ENCODE data around the gene MAGEA4.
"Not testable (repeated sequence)": the region's sequence is repeated elsewhere in the genome, so short reads cannot be mapped to it uniquely, and the experiment has no call there.

Gene MAGEA4, protein sequence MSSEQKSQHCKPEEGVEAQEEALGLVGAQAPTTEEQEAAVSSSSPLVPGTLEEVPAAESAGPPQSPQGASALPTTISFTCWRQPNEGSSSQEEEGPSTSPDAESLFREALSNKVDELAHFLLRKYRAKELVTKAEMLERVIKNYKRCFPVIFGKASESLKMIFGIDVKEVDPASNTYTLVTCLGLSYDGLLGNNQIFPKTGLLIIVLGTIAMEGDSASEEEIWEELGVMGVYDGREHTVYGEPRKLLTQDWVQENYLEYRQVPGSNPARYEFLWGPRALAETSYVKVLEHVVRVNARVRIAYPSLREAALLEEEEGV

DNA sequence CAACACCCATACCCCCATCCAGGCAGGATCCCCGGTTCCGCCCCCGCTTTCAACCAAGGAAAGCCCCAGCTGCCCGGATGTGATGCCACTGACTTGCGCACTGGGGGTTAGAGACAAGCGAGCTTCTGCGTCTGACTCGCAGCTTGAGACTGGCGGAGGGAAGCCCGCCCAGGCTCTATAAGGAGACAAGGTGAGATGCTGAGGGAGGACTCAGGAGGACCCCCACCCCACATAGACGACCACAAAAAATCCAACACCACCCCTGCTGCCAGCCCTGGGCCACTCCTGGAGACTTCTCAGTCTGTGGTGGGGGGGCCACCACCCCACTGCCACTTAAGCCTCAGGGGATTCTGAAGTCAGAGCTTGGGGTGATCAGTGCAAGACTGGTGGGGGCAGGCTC, at the start of gene MAGEA4:
MAGEA4 (plus strand) TSS at position 110 of the 400 bp plus-strand sequence. CDS start 10,776 bp downstream, outside the sequence.
- no peak for DNase-seq

DNA sequence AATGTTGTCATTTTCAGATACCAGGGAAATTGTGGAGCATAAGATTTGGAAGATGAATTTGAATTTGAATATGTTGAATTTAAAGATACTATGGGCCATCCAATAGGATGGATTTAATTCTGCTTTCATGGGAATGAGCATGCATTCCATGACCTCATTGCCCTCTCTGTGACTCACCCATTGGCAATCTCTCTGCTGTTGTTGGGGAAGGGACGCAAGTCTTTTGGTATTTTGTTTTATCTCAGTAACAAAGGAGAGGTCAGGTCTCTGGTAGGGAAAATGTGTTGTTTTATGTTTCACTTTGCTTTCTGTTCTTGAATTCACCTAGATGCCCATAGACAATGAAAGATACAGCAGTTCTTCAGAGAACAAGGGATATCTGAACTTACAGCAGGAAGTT, 42.1 kb upstream of the MAGEA4 start:
- no peak for DNase-seq

DNA sequence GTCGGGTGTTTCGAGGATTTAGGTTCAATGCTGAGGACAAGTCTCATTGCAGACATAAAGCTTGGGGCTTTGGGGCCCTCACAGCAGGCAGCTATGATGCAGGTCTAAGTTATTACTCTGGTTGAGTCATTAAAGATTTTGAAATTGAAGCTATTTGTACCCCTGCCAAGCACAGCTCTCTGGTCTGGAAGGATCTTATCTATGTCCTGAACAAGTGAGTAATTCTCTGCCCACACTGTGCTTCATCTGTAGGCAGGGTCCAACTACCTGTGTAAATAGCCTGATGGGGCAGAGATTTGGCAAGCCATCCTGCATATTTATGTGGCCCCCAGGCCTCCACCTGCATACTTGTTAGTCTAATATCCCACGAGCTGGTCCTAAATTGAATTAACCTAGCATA, 41.4 kb upstream of the MAGEA4 start:
- DNase-seq = no peak

DNA sequence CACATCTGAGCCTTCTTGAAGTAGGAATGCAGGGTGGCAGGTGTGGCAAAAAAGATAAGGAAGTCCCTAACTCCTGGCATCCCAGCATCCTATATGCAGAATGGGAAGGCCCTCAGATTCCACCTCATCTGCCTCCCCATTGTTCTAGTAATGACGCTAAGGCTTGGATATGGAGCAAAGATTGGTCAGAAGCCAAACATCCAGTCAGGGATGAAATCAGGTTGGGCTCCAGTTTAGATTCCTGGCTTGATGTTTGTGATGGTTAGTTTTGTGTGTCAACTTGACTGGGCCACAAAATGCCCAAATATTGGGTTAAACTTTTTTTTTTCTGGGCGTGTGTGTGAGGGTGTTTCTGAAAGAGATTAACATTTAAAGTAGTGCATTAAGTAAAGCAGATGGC, 39.6 kb upstream of the MAGEA4 start:
- no peak for DNase-seq

DNA sequence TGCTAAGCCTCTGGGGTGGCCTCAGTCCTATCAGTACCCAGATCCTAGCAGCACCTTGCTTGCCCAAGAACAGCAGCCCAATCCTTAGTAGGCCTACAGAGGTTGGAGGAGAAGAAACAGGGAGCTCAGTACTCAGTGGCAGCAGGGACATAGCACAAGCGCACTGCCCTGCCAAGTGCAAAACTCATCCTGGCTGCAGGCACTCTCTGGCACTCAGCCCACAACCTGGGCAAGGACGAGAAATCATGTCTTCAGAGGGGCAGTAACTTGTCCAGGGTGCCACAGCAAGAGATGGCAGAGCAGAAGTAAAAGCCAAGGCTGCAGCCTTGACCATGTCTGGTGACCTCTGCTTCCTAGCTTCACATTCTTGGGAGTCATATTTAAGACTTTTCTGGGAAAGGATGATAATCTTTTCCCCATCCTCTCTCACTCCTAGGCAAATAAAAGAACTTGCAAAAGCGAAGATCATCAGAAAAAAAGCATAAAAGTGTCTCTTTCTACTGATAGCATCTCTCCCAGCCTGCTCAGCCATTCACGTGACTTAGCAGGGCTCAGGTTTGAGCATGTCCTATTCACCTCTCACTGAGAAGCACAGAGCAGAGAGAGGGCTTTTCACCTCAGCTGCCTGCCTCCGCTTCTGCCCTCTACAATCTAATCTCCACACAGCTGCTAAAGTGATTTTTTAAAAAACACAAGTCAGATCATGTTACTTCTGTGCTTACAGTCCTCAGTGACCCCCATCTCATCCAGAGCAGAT, 37.2 kb upstream of the MAGEA4 start:
- no peak for DNase-seq

DNA sequence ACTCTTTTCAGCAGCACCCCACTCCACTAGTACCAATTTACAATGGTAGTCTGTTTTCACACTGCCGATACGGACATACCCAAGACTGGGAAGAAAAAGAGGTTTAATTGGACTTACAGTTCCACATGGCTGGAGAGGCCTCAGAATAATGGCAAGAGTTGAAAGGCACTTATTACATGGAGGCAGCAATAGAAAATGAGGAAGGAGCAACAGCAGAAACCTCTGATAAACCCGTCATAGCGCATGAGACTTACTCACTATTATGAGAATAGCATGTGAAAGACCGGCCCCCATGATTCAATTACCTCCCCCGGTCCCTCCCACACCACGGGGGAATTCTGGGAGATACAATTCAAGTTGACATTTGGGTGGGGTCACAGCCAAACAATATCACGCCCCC, 34.1 kb upstream of the MAGEA4 start:
- no peak for DNase-seq

DNA sequence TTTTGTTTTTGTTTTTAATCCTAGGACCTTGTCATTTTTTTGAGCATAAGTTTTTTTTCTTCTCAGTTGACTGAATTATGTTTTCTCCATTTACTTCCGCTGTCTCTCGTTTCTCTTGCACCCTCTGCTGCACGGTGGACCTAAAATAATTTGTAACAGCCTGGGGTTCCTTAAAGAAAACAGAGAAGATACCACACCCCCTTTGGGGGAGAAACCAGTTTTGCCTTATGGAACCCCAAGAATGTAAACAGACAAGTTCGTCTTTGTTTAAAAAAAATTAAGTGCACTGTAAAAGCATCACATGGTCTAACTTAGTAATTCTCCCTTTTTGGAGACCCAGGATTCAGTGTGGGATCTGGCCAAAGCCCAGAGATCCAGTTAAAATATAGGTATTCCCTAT, 32.8 kb upstream of the MAGEA4 start:
- DNase-seq = no peak

DNA sequence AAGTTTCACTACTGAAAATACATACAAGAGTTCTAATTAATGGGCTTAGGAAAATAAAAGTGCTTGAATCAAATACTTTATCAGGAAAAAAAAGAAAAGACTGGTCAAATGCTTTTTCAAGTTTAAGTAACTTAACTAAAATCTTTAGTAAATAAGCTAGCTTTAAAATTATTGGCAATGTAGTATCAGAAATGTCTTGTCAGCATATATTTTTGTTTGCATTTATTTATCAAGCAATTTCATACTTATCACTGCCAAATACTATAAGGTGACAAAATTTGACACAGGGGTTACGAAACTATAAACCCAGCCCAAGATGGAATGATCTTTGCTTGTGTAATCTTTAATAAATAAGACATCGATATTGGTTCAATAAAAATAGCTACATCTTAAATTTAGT, 31.8 kb upstream of the MAGEA4 start:
- no peak for DNase-seq

DNA sequence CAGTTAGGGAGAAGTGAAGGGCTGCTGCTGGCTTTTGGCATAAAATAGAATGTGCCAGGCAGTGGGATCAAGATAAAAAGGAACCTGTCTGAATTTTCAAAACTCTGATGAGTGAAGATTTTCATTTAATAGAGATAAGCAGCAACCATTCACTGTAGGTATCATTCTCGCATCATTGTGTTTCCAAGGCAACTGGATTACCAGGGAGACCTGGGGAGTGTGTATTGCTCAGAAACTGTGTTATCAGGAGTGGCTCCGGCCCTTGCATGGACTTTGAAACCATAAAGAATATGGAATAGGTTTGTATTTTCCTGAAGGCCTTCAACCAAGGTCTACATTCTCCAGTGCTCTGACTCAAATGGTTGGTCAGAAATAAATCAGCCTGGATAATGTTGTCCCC, 23.3 kb upstream of the MAGEA4 start:
- no peak for DNase-seq

DNA sequence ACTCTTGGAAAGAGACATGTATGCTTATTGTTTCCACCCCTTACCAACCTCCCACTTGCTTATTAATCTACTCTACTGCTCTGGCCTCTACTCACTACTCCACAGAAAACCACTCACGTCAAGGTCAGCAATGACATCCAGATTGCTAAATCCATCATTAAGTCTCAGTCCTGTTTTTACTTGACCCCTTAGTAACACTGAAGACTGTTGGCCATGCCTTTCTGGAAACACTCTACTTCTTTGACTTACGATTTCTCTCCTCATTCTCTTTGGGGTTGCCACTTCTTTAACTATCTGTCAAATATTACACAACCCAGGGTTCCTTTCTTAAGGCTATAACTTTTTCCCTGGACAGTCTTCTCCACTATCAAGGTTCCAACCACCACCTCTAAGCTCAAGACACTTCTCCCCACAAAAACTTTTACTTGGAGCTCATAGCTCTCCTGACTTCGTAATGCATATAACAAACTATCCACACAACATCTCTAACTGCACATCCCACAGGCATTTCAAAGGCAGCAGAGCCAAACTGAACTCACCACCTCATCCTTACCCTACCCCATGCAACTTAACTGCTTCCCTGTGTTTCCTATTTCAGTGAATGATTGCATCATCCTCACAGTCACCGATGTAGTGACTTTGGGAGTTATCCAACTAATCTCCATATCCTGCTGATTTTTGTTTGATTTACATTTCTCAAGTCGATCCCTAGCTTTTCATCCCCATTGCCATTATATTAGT, 15.8 kb upstream of the MAGEA4 start:
- no peak for DNase-seq

DNA sequence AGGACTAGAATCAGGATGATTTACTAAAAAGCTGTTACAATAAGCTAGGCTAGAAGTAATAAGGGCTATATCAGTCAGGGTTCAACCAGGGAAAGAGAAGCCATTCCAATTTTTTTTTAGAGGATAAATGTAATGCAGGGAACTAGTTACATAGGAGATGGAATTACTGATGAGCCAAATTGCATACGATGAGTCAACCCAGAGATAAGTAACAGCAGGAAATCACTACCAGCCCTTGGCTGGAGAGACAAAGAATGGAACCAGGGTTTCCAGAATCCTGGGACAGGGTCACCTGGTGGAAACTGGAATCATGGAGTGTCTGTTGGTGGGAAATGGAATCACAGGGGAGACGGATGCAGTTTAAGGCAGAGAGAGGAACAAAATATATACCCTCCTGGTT, 13.1 kb upstream of the MAGEA4 start:
- DNase-seq = no peak

DNA sequence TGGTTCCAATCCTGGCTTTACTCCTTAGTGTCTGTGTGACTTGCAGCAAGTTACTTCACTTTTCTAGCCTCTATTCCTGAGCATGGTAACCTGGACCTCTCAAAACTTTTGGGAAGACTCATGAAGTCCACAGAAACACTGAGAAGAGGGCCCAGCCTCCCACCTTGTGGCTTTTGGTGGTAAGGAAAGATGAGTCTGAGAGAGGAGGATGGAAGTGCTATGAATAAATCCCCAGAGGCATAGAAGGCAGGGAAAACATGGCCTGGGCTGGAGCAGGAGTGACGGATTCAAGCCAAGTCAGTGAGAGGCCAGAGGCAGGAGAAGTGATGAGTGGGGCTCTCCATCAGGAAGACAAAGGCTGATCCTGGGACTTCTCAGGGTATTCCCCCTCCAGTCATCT, 10.9 kb upstream of the MAGEA4 start:
- no peak for DNase-seq

DNA sequence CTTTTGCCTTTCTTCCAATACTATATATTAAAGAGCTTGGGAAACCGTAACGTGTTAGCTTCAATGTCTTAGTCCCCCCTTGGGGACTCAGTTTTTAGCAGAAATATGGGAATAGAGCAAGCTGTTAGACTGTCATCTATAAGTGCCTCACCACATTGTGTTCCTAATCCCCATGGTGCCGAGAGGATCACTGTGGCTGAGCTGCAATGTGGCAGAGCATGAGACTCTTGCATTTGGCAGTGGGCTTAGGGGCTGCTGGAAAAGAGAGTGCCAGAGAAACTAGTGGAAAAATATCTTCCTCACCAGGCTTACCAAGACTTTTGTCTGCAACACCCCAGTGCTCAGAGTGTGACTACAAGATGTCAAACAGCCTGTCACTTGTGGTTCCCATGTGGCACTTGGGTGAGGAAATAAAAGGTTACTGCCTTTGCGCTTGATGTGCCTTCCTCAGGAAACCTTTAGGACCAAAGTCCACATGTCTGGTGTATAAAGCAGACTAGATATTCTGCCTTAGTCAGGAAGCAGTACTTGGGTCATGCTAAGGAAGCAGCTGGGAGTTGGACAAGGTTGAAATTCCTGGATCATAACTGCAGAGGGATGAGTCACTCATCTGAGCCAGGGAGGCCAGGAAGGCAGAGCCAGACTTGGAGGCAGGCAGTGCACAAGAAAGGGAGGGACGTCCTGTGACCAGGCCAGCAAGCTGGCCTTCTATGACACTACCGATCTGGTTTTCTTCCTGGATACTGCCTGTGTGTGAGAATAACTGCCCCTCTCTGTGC, 9.7 kb upstream of the MAGEA4 start:
- no peak for DNase-seq

DNA sequence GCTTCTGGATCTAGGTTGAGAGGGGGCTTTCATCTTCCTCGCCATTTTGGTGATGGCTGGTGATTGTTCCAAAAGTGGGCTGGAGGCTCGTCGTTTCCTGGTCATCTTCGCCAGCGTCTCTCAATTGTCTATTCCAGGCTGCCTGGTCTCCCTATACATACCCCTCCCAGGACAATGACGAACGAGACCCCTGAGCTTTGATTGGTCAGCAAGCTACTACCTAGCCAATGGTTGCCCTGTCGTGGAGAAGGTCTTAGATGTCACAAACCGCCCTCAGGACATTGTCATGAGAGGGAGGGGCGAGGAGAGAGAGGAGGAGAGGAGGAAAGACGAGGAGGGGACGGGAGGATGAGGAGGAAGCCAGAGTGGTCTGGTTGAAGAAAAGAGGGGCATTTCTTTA, 7.7 kb upstream of the MAGEA4 start:
- DNase-seq = no peak

DNA sequence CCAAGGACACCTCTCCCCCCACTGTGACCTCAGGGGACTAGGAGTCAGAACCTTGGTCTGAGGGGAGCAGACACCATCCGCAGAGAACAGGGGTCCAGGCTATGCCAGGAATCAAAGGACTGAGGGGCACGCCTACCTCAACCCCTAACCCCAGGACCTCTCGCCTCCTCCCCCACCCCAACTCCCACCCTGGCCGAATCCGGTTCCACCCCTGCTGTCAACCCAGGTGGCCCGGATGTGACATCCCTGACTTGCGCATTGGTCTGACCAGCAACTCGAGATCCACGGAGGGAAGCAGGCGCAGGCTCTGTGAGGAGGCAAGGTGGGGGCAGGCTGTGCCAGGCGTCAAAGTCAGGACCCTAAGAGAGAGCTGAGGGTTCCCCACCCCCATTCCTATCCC, 468 bp upstream of the MAGEA4 start:
- no peak for DNase-seq

DNA sequence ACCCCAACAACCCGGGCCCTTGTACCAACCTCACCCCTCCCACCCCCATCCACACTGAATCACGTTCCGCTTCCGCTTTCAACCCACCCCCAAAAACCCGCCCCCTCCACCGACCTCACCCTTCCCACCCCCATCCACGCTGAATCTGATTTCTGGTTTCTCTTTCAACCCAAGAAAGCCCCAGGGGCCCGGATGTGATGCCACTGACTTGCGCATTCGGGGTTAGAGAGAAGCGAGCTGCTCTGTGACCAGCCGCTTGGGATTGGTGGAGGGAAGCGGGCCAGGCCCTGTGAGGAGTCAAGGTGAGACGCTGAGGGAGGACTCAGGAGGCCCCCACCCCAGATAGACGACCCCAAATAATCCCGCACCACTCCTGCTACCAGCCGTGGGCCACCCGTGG, 6.0 kb downstream of the MAGEA4 start:
- DNase-seq = not testable (repeated sequence)

DNA sequence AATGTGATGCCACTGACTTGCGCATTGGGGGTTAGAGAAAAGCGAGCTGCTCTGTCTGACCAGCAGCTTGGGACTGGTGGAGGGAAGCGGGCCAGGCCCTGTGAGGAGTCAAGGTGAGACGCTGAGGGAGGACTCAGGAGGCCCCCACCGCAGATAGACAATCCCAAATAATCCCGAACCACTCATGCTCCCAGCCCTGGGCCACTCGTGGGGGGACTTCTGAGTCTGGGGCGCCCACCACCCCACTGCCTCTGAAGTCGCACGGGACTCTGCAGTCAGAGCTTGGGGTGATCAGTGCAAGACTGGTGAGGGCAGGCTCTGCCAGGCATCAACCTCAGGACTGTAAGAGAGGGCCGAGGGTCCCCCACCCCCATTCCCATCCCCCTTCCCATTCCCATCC, 6.9 kb downstream of the MAGEA4 start:
- no peak for DNase-seq

DNA sequence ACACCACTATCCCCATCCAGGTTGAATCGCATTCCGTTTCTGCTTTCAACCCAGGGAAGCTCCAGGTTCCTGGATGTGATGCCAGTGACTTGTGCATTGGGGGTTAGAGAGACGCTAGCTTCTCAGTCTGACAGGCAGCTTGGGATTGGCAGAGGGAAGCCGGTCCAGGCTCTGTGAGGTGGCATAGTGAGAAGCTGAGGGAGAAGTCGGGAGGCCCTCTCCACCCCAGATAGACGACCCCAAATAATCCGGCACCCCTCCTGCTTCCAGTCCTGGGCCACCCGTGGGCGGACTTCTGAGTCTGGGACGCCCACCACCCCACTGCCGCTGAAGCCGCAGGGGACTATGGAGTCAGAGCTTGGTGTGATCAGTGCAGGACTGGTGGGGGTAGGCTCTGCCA, 7.4 kb downstream of the MAGEA4 start:
- no peak for DNase-seq

DNA sequence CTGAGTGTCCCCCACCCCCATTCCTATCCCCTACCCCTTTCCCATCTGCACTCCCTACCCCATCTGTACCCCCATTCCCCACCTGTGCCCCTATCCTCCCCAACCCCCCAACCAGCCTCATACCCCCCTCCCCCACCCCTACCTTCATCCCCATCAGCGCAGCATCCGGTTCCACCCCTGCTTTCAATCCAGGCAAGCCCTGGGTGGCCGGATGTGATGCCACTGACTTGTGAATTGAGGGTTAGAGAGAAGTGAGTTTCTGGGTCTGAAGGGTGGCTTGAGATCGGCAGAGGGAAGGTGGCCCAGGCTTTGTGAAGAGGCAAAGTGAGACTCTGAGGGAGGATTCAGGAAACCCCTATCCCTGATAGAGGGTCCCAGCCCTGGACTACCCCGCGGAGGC, 7.8 kb downstream of the MAGEA4 start:
- DNase-seq = no peak

DNA sequence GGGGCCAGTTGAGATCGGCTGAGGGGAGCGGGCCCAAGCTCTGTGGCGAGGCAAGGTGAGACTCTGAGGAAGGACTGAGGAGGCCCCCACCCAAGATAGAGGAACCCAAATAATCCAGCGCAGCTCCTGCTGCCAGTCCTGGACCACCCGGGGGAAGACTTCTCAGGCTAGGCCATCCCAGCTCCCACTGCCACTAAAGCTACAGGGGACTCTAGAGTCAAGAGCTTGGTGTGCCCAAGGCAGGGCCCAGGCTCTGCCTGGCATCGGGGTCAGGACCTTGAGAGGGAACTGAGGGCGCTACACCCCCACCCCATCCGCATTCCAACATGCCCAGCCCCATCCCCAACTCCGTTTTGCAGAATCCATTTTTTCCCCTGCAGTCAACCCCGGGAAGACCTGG, 8.6 kb downstream of the MAGEA4 start:
- DNase-seq = no peak

DNA sequence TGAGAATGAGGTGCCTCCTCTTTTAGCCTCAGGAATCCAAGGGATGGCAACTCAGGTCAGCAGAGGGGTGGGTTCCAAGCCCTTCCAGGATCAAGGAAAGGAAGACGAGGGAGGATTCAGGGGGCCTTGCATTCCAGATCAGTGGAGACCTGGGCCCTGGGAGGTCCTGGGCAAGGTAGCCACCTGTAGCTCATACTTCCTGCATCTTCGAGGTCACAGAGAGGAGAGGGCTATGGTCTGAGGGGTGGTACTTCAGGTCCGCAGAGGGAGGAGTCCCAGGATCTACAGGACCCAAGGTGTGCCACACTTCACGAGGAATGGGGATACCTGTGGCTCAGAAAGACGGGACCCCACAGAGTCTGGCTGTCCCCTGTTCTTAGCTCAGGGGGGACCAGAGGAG, 9.2 kb downstream of the MAGEA4 start:
- no peak for DNase-seq

DNA sequence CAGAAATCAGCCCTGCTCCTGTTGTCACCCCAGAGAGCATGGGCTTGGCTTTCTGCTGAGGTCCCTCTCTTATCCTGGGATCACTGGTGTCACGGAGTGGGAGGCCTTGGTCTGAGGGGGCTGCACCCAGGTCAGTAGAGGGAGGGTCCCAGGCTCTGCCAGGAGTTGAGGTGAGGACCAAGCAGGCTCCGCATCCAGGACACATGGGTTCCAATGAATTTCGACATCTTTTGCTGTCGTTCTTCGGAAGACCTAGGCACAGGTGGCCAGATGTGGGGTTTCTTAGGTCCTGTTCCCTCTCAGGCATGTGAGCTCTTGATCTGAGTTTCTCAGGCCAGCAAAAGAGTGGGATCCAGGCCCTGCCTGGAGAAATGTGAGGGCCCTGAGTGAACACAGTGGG, 10.0 kb downstream of the MAGEA4 start:
- no peak for DNase-seq

DNA sequence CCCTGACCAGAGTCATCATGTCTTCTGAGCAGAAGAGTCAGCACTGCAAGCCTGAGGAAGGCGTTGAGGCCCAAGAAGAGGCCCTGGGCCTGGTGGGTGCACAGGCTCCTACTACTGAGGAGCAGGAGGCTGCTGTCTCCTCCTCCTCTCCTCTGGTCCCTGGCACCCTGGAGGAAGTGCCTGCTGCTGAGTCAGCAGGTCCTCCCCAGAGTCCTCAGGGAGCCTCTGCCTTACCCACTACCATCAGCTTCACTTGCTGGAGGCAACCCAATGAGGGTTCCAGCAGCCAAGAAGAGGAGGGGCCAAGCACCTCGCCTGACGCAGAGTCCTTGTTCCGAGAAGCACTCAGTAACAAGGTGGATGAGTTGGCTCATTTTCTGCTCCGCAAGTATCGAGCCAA, 11.0 kb downstream of the MAGEA4 start:
- DNase-seq = no peak
